ENCODE results near the gene PCK1. TPM values are rescaled to one million over a fixed set of nuclear protein-coding genes. Genes with fewer than 3 reads are reported as not detected.

The PCK1 gene
- total RNA-seq, 1 experiment from 2014 or later: 0.49 TPM

DNA sequence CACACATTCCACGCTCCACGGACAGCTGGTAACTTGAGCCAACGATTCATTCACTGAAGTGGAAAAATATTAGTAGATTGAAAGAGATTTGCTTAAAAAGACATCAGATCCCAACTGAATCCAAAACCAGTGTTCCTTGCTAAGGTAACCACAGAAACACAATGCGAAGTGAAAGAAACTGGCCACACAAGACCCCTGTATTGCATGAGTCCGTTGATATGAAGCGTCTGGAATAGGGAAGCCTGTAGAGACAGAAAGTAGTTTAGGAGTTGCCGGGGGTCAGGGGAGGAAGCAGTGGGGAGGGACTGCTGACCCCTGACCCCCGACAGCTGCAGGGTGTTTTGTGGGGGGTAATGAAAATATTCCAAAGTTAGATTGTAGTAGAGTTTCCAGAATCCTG, 10.0 kb downstream of the PCK1 start:
- Histone ChIP-seq H3K9me3 (ENCODE audit: control insufficient read depth in 1 of 2, insufficient read depth in 1 of 2, low read depth in 1 of 2, low read length in 2 of 2) (no peaks in the 10 kb centered on the region), H3K4me1 (ENCODE audit: control insufficient read depth in 1 of 2, insufficient read depth in 2 of 2, low read length in 2 of 2) (no peaks in the 10 kb centered on the region), H3K27ac (ENCODE audit: low read depth, low read length) (no peak overlapping the region), H3K9me2 (ENCODE audit: insufficient read depth) (no peaks in the 10 kb centered on the region), H3K9ac (ENCODE audit: low read length) (no peak overlapping the region), H4K20me1 (ENCODE audit: insufficient read depth) (no peaks in the 10 kb centered on the region), H3K36me3 (ENCODE audit: control insufficient read depth in 1 of 2, insufficient read depth in 2 of 2, low read length in 2 of 2) (no peaks in the 10 kb centered on the region), H3K4me2 (ENCODE audit: low read length) (no peak overlapping the region), H3K4me3 (replicated peaks in 1 of 2; ENCODE audit: low read depth in 1 of 2, low read length in 2 of 2) (no peak overlapping the region), H3K27me3 (ENCODE audit: insufficient read depth, low read length) (peaks cover 46% of the 10 kb centered on the region), H2AFZ (ENCODE audit: low read depth, low read length, poor library complexity, severe bottlenecking) (no peak overlapping the region), H3K79me2 (ENCODE audit: insufficient read depth, low read length) (no peaks in the 10 kb centered on the region)
- POLR2A ChIA-PET: no interaction called here
- TF ChIP-seq TCF7L2 (IDR thresholded peaks at IDR 0.05; ENCODE audit: borderline replicate concordance, extremely low read depth, insufficient read depth, insufficient read length) (no peak), SP1 (IDR thresholded peaks at IDR 0.05; ENCODE audit: low read depth) (no peak)
- TF ChIP-seq, protein P1, sequence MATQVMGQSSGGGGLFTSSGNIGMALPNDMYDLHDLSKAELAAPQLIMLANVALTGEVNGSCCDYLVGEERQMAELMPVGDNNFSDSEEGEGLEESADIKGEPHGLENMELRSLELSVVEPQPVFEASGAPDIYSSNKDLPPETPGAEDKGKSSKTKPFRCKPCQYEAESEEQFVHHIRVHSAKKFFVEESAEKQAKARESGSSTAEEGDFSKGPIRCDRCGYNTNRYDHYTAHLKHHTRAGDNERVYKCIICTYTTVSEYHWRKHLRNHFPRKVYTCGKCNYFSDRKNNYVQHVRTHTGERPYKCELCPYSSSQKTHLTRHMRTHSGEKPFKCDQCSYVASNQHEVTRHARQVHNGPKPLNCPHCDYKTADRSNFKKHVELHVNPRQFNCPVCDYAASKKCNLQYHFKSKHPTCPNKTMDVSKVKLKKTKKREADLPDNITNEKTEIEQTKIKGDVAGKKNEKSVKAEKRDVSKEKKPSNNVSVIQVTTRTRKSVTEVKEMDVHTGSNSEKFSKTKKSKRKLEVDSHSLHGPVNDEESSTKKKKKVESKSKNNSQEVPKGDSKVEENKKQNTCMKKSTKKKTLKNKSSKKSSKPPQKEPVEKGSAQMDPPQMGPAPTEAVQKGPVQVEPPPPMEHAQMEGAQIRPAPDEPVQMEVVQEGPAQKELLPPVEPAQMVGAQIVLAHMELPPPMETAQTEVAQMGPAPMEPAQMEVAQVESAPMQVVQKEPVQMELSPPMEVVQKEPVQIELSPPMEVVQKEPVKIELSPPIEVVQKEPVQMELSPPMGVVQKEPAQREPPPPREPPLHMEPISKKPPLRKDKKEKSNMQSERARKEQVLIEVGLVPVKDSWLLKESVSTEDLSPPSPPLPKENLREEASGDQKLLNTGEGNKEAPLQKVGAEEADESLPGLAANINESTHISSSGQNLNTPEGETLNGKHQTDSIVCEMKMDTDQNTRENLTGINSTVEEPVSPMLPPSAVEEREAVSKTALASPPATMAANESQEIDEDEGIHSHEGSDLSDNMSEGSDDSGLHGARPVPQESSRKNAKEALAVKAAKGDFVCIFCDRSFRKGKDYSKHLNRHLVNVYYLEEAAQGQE (IDR thresholded peaks at IDR 0.05; ENCODE audit: low read depth): no peak
- TF ChIP-seq, protein P2, sequence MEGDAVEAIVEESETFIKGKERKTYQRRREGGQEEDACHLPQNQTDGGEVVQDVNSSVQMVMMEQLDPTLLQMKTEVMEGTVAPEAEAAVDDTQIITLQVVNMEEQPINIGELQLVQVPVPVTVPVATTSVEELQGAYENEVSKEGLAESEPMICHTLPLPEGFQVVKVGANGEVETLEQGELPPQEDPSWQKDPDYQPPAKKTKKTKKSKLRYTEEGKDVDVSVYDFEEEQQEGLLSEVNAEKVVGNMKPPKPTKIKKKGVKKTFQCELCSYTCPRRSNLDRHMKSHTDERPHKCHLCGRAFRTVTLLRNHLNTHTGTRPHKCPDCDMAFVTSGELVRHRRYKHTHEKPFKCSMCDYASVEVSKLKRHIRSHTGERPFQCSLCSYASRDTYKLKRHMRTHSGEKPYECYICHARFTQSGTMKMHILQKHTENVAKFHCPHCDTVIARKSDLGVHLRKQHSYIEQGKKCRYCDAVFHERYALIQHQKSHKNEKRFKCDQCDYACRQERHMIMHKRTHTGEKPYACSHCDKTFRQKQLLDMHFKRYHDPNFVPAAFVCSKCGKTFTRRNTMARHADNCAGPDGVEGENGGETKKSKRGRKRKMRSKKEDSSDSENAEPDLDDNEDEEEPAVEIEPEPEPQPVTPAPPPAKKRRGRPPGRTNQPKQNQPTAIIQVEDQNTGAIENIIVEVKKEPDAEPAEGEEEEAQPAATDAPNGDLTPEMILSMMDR (IDR thresholded peaks at IDR 0.05 in 2 of 3, conservative IDR thresholded peaks at IDR 0.05 in 1 of 3; ENCODE audit: borderline replicate concordance in 1 of 3, insufficient read depth in 1 of 3, low read depth in 2 of 3, low read length in 2 of 3): no peak
- RAD21 ChIA-PET (ENCODE audit: low non-redundant PET in 1 of 2, low total read pairs in 2 of 2, uncharacterized antibody in 2 of 2, unreplicated experiment in 2 of 2): no interaction called here
- CTCF ChIA-PET: no interaction called here
- ATAC-seq: no peak
- intact Hi-C loops (cut with micrococcal nuclease): no loop called here
- no peak for DNase-seq (ENCODE audit: low read depth, low spot score)
- BruUV-seq (replicated peaks): no TSS peak

All from HCT116 (cell line).